NCI-H1417 treated with DMSO at 0.1 percent for 48 hours (cell line): Measurements from ENCODE around the gene ZBTB40.
A peak's percentile ranks its signal among the peaks of the same experiment; 100 is the strongest.

ENCODE experiments used
- DNase-seq: peaks from one replicate; lab custom pipeline; 2025; lab: John Stamatoyannopoulos, UW

Gene ZBTB40

DNA sequence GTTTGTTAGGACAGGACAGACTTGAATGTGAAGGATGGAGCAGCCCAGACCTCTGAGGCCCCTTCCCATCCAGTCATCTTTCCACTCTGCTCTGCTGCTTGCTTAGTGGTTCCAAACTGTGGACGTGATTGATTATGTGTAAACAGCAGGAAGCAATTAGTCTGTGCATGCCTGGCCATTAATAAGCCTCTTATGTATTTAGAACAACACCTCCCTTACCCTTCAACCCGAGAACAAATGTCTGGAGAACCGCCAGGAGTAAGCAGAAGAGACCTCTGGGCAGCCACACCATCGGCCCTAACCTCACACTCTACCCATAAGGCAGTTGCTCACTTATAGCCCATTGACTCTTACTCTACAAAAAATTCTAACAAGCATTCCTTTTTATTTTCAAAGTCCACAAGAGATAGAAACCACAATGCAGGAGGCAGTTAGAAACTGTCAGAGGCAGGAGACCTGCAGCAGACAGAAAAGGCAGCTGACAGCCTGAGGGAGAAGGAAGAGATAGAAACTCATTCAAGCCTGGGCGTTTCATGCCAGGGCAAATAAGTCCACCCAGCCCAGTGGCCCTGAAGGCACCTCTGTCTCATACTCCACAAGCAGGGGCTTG, 105.8 kb downstream of the ZBTB40 start:
- DNase-seq = peak; percentile 93

- no peak for DNase-seq
Measured at GRCh38 chr1:22562584-22563583, 111.2 kb downstream of the ZBTB40 start, which contains the start of gene EPHA8. TSS of gene EPHA8 (plus strand) at chr1:22563489. CDS start at chr1:22563636, 147 bp downstream.

DNA sequence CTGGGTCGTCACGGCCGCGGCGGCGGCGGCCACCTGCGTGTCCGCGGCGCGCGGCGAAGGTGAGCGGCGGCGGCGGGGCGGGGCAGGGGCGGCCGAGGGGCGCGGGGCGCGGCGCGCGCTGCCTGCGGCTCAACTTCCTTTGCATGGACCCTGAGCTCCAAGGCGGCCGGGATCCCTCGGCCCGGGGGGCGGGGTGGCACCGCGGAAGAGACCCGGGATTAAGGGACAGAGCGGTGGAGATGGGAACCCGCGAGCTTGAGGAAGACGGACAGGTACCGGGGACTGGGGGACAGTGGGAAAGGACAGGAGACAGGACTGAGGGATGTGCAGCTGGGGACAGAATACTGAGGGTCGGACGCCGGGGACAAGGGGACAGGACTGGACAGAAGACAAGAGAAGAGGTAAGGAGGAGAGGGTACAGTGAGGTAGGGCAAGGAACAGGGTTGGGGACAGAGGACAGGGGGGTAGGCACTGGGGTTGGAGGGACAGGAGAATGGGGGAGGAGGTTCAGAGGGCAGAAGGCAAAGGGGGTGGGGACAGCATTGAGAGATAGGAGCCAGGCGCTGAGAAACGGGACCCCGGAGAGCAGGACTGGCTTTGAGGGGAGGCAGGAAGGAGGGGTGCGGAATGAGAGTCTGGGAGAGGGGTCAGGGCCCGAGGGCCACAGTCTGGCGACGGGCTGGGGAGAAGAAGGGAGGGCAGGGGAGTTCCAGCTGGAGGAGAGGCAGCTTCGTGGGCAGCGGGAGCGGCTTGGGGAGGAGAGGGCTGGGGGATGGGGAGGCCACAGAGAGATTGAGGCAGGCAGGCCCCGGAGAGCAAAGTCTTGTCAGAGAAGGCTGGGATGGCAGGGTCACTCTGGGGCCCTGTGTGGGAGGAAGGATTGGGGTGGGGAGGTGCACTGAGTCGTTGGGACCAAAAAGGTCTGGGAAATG, 112.3 kb downstream of the ZBTB40 start:
- no peak for DNase-seq

- no peak for DNase-seq
Measured at GRCh38 chr1:22566161-22566560, 114.5 kb downstream of the ZBTB40 start.

DNA sequence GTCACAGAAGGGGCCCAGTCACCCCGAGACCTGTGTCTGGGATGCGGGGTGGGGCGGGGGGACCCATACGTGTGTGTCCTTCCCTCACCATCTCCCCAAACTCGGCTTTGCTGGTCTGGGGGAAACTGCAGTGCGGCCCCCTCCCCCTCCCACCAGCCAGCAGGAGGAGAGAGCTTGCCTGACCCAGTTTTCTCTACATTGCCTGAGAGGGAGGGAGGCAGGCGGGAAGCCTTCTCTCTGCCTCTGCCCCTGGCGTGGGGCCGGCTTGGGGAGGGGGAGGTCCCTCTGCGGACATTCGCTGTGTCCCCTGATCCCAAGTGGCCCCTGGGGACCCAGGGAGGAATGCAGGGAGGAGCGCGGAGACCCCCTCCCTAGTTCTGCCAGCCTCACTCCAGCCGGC, 115.5 kb downstream of the ZBTB40 start:
- DNase-seq = no peak

DNA sequence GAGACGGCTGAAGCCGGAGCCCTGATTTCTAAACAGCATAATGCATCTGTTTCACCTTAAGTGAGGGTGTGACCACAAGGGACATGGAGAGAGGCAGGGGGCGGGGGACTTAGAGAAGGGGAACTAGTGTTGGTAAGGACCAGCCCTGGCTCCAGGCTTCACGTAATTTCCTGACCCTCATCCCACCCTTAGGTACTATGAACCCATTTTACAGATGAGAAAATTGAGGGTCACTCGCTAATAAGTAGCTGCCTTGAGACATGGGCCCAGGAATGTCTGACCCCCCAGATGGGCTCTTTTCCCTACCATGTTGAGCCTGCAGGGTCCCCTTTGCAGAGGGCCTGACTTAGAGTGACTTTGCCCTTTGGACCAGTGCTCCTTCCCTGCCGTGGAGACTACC, 116.3 kb downstream of the ZBTB40 start:
- DNase-seq = no peak

DNA sequence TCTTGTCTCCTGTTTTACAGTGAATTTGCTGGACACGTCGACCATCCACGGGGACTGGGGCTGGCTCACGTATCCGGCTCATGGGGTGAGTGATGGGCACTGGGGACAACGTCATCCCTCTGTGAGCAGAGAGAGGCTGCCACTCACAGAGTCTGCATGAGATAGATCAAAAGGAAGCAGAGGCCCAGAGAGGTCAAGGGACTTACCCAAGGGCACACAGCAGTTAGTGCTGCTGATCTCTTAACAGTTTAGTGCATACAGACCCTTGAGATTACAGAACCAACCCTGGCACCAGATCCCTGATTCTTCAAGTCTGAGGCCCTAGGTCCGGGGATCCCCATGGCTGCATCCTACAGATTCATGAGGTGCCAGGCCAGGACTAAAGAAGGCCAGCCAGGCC, 117.6 kb downstream of the ZBTB40 start:
- DNase-seq = no peak

DNA sequence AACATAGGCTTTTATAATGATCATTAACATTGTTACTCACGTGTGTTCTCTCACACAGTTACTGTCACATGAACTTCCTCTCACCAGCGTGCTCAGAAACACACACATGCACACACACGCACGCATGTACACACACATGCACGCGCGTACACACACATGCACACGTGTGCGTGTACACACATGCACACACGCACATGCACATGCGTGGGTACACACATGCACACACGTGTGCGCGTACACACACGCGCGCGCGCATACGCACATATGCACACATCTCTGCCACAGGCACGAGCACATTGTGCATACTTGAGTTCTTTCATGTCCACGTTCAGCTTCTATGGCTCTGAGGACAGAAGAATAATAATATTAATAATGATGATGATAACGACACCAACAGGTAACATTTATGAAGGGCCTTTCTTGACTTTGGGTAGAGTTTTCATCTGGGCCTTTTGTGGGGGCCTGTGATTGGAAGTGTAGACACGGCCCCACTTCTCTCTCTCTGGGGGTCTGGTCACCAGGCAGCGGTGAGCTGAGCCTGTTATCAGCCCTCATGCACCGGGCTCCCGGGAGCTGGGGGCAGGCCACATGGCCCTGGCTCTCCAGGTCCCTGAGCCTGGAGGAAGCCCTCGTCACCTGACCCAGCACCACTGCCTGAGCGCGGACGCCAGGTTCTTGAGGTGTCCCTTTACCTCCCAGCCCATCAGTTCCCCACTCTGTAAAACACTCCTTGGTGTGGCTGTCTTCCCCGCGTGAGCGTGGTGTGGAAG, 118.7 kb downstream of the ZBTB40 start:
- no peak for DNase-seq

DNA sequence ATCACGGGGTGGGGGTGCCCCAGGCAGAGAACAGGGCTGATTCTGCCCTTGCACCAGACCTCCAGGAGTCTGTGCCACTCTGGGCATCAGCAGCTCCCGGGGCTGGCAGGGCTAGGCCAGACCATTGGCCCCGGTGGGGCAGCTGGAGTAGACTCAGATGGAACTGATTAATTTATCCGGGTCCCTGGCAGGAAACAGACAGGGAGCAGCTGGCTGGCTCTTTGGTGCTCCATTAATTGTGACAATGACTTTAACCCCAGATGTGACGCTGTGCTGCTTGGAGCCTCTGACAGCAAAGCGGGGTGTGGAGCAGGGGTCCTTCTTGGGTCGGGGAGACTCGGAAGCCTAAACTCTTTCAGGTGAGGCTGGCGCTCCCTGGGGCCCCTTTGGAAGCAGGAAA, 121.2 kb downstream of the ZBTB40 start:
- no peak for DNase-seq

DNA sequence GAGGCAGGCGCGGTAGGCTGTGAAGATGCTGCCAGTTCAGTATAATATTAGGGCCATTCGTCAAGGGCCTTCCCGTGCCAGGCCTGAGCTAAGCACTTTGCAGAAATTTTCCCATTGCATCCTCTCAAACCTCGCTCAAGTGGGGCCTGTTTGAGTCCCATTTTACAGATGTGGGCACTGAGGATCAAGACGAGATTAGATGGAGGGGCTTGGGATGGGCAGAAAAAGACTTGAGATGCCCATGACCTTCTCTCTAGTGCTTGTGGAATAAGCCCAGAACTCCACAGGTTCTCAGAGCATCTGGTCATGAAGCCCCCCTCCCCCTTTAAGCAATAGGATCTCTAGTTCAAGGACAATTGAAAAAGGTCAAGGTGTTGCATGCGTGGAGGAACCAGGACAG, 121.6 kb downstream of the ZBTB40 start:
- no peak for DNase-seq

GRCh38 chr1:22575532-22576149, 124.0 kb downstream of the ZBTB40 start:
- no peak for DNase-seq

DNA sequence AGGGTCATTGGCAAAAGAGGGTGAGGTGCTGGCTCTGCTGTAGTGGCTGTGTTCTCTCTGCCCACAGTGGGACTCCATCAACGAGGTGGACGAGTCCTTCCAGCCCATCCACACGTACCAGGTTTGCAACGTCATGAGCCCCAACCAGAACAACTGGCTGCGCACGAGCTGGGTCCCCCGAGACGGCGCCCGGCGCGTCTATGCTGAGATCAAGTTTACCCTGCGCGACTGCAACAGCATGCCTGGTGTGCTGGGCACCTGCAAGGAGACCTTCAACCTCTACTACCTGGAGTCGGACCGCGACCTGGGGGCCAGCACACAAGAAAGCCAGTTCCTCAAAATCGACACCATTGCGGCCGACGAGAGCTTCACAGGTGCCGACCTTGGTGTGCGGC, 124.5 kb downstream of the ZBTB40 start:
- DNase-seq = no peak

DNA sequence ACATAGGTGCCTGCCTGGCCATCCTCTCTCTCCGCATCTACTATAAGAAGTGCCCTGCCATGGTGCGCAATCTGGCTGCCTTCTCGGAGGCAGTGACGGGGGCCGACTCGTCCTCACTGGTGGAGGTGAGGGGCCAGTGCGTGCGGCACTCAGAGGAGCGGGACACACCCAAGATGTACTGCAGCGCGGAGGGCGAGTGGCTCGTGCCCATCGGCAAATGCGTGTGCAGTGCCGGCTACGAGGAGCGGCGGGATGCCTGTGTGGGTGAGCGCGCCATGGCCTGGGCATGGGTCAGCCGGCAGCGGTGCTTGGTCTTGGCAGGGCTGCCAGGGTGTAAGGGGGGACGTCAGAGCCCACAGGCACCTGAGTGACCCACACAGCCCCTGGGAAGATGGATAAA, 125.0 kb downstream of the ZBTB40 start:
- no peak for DNase-seq

- DNase-seq = no peak
Measured at GRCh38 chr1:22578732-22579361, 127.2 kb downstream of the ZBTB40 start.

GRCh38 chr1:22579541-22580155, 128.0 kb downstream of the ZBTB40 start:
- no peak for DNase-seq
